Measurements from ENCODE around the gene GSK3A. TPM values are rescaled to one million over a fixed set of nuclear protein-coding genes. Genes with fewer than 3 reads are reported as not detected.

GSK3A gene
- total and polyA plus RNA-seq, 9 of the 15 experiments (the other 6 are each of a cell fraction or from before 2014, with no cell fraction given) = 0.62 to 90.7 (median 33.3) TPM

DNA sequence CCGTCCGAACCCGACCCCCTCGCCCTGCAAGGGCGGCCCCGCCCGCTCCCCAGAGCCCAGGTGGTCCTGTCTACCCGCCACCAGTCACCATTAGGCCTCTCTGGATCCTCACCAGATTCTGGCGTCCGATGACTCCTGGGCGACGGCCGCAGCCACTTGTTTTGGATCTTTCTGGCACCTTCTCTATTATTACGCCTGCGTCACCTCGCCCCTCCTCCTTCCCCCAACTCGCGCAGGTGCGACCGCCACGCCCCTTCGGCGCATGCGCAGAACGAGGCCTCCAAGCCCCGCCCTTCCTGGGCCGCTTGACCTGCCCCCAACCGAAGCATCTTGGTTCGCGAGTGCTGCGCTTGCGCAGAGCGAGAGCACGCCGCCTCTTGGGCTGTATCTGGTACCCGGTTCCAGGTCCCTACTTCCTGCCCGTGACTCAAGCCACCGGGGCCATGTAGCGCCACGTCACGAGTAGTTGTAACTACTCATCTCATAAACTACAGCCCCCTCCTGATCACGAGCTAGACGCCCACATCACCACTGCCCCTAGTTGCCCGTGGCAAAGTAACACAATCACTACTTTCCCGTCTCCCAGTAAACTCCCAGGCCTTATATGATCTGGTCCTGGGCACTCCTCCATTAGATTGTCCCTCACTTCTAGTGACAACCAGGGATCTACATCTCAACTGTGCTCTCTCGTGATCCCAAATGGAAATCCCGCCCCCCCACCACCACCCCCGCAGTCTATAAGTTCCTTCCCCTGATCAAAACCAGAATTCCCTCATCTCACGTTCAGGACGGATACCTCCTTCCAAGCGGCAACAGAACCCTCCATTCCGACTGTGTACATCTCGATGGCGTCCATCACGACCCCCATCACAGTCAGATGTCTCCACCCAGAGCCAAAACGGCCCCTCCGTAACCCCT lies 24.6 kb downstream of the GSK3A start, which contains the start of gene DEDD2 (continued):
- TF ChIP-seq COPS2 (conservative IDR thresholded peaks at IDR 0.05) (no peak), ESRRB (CRISPR knock-in tag; IDR thresholded peaks at IDR 0.05; ENCODE audit: borderline replicate concordance) (no peak), DPF2 (IDR thresholded peaks at IDR 0.05) (peak; percentile 65), XRCC5 (IDR thresholded peaks at IDR 0.05; ENCODE audit: low read depth, low read length) (0 out of 2 replicates have a peak, but pooled peaks have one; percentile 8), NCOA4 (IDR thresholded peaks at IDR 0.05; ENCODE audit: partially characterized antibody) (no peak), RBBP5 (IDR thresholded peaks at IDR 0.05; ENCODE audit: borderline replicate concordance, insufficient read depth, low read length, poor library complexity, severe bottlenecking) (no peak), ZNF354B (CRISPR knock-in tag; IDR thresholded peaks at IDR 0.05) (no peak), SUPT5H (IDR thresholded peaks at IDR 0.05) (peak; percentile 75), POLR3G (IDR thresholded peaks at IDR 0.05; ENCODE audit: extremely low read depth, insufficient read length, insufficient replicate concordance) (no peak), SMARCB1 (IDR thresholded peaks at IDR 0.05; ENCODE audit: insufficient read length, low read depth) (no peak), CREM (IDR thresholded peaks at IDR 0.05; ENCODE audit: low read depth) (peak; percentile 89), MYNN (IDR thresholded peaks at IDR 0.05) (no peak), MYNN (CRISPR knock-in tag; IDR thresholded peaks at IDR 0.05) (no peak), ILF3 (IDR thresholded peaks at IDR 0.05; ENCODE audit: borderline replicate concordance) (no peak)
- TF ChIP-seq, protein P1, sequence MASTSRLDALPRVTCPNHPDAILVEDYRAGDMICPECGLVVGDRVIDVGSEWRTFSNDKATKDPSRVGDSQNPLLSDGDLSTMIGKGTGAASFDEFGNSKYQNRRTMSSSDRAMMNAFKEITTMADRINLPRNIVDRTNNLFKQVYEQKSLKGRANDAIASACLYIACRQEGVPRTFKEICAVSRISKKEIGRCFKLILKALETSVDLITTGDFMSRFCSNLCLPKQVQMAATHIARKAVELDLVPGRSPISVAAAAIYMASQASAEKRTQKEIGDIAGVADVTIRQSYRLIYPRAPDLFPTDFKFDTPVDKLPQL (IDR thresholded peaks at IDR 0.05; ENCODE audit: extremely low read depth, insufficient read length) = no peak
- TF ChIP-seq, protein P2, sequence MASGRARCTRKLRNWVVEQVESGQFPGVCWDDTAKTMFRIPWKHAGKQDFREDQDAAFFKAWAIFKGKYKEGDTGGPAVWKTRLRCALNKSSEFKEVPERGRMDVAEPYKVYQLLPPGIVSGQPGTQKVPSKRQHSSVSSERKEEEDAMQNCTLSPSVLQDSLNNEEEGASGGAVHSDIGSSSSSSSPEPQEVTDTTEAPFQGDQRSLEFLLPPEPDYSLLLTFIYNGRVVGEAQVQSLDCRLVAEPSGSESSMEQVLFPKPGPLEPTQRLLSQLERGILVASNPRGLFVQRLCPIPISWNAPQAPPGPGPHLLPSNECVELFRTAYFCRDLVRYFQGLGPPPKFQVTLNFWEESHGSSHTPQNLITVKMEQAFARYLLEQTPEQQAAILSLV (tag; IDR thresholded peaks at IDR 0.05) = no peak
- TF ChIP-seq, protein P3, sequence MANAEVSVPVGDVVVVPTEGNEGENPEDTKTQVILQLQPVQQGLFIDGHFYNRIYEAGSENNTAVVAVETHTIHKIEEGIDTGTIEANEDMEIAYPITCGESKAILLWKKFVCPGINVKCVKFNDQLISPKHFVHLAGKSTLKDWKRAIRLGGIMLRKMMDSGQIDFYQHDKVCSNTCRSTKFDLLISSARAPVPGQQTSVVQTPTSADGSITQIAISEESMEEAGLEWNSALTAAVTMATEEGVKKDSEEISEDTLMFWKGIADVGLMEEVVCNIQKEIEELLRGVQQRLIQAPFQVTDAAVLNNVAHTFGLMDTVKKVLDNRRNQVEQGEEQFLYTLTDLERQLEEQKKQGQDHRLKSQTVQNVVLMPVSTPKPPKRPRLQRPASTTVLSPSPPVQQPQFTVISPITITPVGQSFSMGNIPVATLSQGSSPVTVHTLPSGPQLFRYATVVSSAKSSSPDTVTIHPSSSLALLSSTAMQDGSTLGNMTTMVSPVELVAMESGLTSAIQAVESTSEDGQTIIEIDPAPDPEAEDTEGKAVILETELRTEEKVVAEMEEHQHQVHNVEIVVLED (CRISPR knock-in tag; IDR thresholded peaks at IDR 0.05) = peak; percentile 56; the same call in 1 of the 2 replicates
- TF ChIP-seq, protein P4, sequence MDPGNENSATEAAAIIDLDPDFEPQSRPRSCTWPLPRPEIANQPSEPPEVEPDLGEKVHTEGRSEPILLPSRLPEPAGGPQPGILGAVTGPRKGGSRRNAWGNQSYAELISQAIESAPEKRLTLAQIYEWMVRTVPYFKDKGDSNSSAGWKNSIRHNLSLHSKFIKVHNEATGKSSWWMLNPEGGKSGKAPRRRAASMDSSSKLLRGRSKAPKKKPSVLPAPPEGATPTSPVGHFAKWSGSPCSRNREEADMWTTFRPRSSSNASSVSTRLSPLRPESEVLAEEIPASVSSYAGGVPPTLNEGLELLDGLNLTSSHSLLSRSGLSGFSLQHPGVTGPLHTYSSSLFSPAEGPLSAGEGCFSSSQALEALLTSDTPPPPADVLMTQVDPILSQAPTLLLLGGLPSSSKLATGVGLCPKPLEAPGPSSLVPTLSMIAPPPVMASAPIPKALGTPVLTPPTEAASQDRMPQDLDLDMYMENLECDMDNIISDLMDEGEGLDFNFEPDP (CRISPR knock-in tag; IDR thresholded peaks at IDR 0.05) = no peak
- TF ChIP-seq, protein P5, sequence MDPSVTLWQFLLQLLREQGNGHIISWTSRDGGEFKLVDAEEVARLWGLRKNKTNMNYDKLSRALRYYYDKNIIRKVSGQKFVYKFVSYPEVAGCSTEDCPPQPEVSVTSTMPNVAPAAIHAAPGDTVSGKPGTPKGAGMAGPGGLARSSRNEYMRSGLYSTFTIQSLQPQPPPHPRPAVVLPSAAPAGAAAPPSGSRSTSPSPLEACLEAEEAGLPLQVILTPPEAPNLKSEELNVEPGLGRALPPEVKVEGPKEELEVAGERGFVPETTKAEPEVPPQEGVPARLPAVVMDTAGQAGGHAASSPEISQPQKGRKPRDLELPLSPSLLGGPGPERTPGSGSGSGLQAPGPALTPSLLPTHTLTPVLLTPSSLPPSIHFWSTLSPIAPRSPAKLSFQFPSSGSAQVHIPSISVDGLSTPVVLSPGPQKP (CRISPR knock-in tag; IDR thresholded peaks at IDR 0.05) = no peak
